ENCODE results near the gene HSPA13. TPM values are rescaled to one million over a fixed set of nuclear protein-coding genes. Genes with fewer than 3 reads are reported as not detected.

The HSPA13 gene
- total RNA-seq, 1 experiment from 2014 or later, result 28.6 TPM

DNA sequence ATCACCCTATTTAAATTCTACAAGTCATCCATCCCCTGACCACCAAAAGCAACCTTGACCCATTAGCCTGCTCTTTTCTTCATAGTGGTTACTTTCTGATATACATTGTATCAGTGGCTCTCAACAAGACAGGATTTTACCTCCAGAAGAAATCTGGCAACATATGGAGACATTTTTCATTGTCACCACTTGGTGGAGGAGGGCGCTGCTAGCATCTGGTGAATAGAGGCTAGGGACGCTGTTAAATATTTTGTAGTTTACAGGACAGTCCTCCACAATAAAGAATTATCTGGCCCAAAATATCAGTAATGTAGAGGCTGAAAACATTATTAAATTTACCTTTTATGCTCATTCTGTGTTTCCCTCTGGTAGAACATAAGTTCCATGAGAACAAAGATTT lies 6.1 kb downstream of the HSPA13 start (continued):
- TF ChIP-seq, protein P1, sequence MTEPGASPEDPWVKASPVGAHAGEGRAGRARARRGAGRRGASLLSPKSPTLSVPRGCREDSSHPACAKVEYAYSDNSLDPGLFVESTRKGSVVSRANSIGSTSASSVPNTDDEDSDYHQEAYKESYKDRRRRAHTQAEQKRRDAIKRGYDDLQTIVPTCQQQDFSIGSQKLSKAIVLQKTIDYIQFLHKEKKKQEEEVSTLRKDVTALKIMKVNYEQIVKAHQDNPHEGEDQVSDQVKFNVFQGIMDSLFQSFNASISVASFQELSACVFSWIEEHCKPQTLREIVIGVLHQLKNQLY (CRISPR knock-in tag; IDR thresholded peaks at IDR 0.05), result no peak
- TF ChIP-seq, protein P2, sequence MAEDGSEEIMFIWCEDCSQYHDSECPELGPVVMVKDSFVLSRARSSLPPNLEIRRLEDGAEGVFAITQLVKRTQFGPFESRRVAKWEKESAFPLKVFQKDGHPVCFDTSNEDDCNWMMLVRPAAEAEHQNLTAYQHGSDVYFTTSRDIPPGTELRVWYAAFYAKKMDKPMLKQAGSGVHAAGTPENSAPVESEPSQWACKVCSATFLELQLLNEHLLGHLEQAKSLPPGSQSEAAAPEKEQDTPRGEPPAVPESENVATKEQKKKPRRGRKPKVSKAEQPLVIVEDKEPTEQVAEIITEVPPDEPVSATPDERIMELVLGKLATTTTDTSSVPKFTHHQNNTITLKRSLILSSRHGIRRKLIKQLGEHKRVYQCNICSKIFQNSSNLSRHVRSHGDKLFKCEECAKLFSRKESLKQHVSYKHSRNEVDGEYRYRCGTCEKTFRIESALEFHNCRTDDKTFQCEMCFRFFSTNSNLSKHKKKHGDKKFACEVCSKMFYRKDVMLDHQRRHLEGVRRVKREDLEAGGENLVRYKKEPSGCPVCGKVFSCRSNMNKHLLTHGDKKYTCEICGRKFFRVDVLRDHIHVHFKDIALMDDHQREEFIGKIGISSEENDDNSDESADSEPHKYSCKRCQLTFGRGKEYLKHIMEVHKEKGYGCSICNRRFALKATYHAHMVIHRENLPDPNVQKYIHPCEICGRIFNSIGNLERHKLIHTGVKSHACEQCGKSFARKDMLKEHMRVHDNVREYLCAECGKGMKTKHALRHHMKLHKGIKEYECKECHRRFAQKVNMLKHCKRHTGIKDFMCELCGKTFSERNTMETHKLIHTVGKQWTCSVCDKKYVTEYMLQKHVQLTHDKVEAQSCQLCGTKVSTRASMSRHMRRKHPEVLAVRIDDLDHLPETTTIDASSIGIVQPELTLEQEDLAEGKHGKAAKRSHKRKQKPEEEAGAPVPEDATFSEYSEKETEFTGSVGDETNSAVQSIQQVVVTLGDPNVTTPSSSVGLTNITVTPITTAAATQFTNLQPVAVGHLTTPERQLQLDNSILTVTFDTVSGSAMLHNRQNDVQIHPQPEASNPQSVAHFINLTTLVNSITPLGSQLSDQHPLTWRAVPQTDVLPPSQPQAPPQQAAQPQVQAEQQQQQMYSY (CRISPR knock-in tag; IDR thresholded peaks at IDR 0.05), result no peak
- TF ChIP-seq IRF2 (CRISPR knock-in tag; IDR thresholded peaks at IDR 0.05; ENCODE audit: borderline replicate concordance, low read depth) (no peak), JAZF1 (CRISPR knock-in tag; IDR thresholded peaks at IDR 0.05) (no peak), NFYB (CRISPR knock-in tag; conservative IDR thresholded peaks at IDR 0.05; ENCODE audit: low read depth) (no peak), PRRX2 (CRISPR knock-in tag; IDR thresholded peaks at IDR 0.05) (no peak), ZNF671 (CRISPR knock-in tag; IDR thresholded peaks at IDR 0.05) (no peak)
- TF ChIP-seq, protein P3, sequence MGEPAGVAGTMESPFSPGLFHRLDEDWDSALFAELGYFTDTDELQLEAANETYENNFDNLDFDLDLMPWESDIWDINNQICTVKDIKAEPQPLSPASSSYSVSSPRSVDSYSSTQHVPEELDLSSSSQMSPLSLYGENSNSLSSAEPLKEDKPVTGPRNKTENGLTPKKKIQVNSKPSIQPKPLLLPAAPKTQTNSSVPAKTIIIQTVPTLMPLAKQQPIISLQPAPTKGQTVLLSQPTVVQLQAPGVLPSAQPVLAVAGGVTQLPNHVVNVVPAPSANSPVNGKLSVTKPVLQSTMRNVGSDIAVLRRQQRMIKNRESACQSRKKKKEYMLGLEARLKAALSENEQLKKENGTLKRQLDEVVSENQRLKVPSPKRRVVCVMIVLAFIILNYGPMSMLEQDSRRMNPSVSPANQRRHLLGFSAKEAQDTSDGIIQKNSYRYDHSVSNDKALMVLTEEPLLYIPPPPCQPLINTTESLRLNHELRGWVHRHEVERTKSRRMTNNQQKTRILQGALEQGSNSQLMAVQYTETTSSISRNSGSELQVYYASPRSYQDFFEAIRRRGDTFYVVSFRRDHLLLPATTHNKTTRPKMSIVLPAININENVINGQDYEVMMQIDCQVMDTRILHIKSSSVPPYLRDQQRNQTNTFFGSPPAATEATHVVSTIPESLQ (CRISPR knock-in tag; IDR thresholded peaks at IDR 0.05), result no peak

DNA sequence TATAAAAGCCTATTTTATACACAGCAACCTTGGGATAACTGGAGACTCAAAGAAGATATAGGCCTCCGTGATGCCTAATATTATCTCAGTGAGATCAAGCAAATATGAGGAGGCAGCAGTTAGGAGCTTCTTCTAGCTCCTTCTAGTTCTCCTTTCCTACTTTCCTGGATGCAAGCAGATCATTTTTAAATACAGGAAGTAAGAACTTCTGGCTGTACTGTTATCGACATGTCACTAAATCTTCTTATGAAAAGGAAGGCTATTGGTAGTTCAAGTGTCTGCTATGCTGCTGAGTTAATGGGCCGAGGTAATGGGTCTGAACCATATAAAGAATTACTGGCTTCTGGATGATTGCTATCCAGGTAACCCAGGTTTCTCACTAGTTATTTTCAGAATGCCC lies 15.9 kb downstream of the HSPA13 start:
- Mint-ChIP-seq H3K9me3 (no peaks in the 10 kb centered on the region), H3K4me1 (no peaks in the 10 kb centered on the region), H3K4me3 (no peak overlapping the region), H3K36me3 (no peaks in the 10 kb centered on the region), H3K27ac (no peak overlapping the region), H3K27me3 (ENCODE audit: low read depth) (no peaks in the 10 kb centered on the region)
- DNase-seq (ENCODE audit: low spot score) (no peak), ATAC-seq (no peak)
- TF ChIP-seq, protein P4, sequence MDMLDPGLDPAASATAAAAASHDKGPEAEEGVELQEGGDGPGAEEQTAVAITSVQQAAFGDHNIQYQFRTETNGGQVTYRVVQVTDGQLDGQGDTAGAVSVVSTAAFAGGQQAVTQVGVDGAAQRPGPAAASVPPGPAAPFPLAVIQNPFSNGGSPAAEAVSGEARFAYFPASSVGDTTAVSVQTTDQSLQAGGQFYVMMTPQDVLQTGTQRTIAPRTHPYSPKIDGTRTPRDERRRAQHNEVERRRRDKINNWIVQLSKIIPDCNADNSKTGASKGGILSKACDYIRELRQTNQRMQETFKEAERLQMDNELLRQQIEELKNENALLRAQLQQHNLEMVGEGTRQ (CRISPR knock-in tag; IDR thresholded peaks at IDR 0.05), result no peak
- TF ChIP-seq, protein P5, sequence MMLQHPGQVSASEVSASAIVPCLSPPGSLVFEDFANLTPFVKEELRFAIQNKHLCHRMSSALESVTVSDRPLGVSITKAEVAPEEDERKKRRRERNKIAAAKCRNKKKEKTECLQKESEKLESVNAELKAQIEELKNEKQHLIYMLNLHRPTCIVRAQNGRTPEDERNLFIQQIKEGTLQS (CRISPR knock-in tag; conservative IDR thresholded peaks at IDR 0.05), result no peak
- TF ChIP-seq KAT7 (CRISPR knock-in tag; IDR thresholded peaks at IDR 0.05; ENCODE audit: borderline replicate concordance) (no peak), ZNF138 (CRISPR knock-in tag; conservative IDR thresholded peaks at IDR 0.05) (no peak), ETV6 (CRISPR knock-in tag; IDR thresholded peaks at IDR 0.05) (no peak), MYBL2 (CRISPR knock-in tag; IDR thresholded peaks at IDR 0.05) (no peak), RORB (CRISPR knock-in tag; IDR thresholded peaks at IDR 0.05) (no peak), RELA (CRISPR knock-in tag; IDR thresholded peaks at IDR 0.05; ENCODE audit: borderline replicate concordance) (no peak), NR1H2 (CRISPR knock-in tag; IDR thresholded peaks at IDR 0.05) (no peak), ZNF396 (CRISPR knock-in tag; IDR thresholded peaks at IDR 0.05; ENCODE audit: borderline replicate concordance) (no peak)
- TF ChIP-seq, protein P6, sequence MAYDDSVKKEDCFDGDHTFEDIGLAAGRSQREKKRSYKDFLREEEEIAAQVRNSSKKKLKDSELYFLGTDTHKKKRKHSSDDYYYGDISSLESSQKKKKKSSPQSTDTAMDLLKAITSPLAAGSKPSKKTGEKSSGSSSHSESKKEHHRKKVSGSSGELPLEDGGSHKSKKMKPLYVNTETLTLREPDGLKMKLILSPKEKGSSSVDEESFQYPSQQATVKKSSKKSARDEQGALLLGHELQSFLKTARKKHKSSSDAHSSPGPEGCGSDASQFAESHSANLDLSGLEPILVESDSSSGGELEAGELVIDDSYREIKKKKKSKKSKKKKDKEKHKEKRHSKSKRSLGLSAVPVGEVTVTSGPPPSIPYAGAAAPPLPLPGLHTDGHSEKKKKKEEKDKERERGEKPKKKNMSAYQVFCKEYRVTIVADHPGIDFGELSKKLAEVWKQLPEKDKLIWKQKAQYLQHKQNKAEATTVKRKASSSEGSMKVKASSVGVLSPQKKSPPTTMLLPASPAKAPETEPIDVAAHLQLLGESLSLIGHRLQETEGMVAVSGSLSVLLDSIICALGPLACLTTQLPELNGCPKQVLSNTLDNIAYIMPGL (CRISPR knock-in tag; IDR thresholded peaks at IDR 0.05), result no peak
- TF ChIP-seq, protein P7, sequence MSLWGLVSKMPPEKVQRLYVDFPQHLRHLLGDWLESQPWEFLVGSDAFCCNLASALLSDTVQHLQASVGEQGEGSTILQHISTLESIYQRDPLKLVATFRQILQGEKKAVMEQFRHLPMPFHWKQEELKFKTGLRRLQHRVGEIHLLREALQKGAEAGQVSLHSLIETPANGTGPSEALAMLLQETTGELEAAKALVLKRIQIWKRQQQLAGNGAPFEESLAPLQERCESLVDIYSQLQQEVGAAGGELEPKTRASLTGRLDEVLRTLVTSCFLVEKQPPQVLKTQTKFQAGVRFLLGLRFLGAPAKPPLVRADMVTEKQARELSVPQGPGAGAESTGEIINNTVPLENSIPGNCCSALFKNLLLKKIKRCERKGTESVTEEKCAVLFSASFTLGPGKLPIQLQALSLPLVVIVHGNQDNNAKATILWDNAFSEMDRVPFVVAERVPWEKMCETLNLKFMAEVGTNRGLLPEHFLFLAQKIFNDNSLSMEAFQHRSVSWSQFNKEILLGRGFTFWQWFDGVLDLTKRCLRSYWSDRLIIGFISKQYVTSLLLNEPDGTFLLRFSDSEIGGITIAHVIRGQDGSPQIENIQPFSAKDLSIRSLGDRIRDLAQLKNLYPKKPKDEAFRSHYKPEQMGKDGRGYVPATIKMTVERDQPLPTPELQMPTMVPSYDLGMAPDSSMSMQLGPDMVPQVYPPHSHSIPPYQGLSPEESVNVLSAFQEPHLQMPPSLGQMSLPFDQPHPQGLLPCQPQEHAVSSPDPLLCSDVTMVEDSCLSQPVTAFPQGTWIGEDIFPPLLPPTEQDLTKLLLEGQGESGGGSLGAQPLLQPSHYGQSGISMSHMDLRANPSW (CRISPR knock-in tag; conservative IDR thresholded peaks at IDR 0.05; ENCODE audit: low read depth), result no peak
- TF ChIP-seq, protein P8, sequence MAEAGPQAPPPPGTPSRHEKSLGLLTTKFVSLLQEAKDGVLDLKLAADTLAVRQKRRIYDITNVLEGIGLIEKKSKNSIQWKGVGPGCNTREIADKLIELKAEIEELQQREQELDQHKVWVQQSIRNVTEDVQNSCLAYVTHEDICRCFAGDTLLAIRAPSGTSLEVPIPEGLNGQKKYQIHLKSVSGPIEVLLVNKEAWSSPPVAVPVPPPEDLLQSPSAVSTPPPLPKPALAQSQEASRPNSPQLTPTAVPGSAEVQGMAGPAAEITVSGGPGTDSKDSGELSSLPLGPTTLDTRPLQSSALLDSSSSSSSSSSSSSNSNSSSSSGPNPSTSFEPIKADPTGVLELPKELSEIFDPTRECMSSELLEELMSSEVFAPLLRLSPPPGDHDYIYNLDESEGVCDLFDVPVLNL (CRISPR knock-in tag; IDR thresholded peaks at IDR 0.05; ENCODE audit: borderline replicate concordance, low read depth), result no peak
- TF ChIP-seq, protein P9, sequence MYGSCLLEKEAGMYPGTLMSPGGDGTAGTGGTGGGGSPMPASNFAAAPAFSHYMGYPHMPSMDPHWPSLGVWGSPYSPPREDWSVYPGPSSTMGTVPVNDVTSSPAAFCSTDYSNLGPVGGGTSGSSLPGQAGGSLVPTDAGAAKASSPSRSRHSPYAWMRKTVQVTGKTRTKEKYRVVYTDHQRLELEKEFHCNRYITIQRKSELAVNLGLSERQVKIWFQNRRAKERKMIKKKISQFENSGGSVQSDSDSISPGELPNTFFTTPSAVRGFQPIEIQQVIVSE (CRISPR knock-in tag; IDR thresholded peaks at IDR 0.05; ENCODE audit: borderline replicate concordance), result no peak
- POLR2A ChIA-PET, result no interaction called here
- CTCF ChIA-PET, result no interaction called here

All from WTC11 (cell line).